ENCODE results near the gene TBC1D22A. TPM values are rescaled to one million over a fixed set of nuclear protein-coding genes. Genes with fewer than 3 reads are reported as not detected.

TBC1D22A gene
- polyA plus RNA-seq, 1 of the 3 experiments (the other 2 are of a cell fraction), result 16.5 TPM

- CTCF ChIA-PET, result interaction anchor here (1.5 kb wide), 1 partner anchor 390 kb away, joined by 3 read pairs; no protein-coding TSS in a partner anchor
- WGBS (ENCODE audit: low lambda C conversion rate), result 41% methylated on average over 8 of the region's 17 CpGs
Measured at GRCh38 chr22:47188261-47189055, 426.0 kb downstream of the TBC1D22A start.

More at GRCh38 chr22:47188261-47189055, 426.0 kb downstream of the TBC1D22A start:
- Histone ChIP-seq H4K20me1 (ENCODE audit: insufficient read depth) (no peaks in the 10 kb centered on the region), H3K79me2 (ENCODE audit: insufficient read depth) (no peaks in the 10 kb centered on the region), H3K27me3 (ENCODE audit: insufficient read depth) (no peaks in the 10 kb centered on the region), H2AFZ (ENCODE audit: low read depth) (no peak overlapping the region), H3K9ac (no peak overlapping the region), H3K27ac (ENCODE audit: low read depth in 2 of 2, low read length in 1 of 2) (no peak overlapping the region), H3K4me3 (ENCODE audit: low read depth in 2 of 2, low read length in 1 of 2) (no peak overlapping the region), H3K36me3 (replicated peaks in 1 of 2; ENCODE audit: control insufficient read depth in 1 of 2, insufficient read depth in 2 of 2, low read length in 1 of 2) (no peaks in the 10 kb centered on the region), H3K9me2 (no peaks in the 10 kb centered on the region), H3F3A (replicated peaks; ENCODE audit: insufficient read depth) (no peaks in the 10 kb centered on the region), H3K9me3 (0 out of 2 replicates have a peak, but pooled peaks cover 3% of the 10 kb centered on the region), H3K4me2 (no peak overlapping the region), H3K4me1 (ENCODE audit: control insufficient read depth in 1 of 2, insufficient read depth in 2 of 2, low read depth in 1 of 2, low read length in 1 of 2) (no peaks in the 10 kb centered on the region)
- no peak for TF ChIP-seq RAD21 (IDR thresholded peaks at IDR 0.05; ENCODE audit: low read length)
- no peak for TF ChIP-seq YY1 (IDR thresholded peaks at IDR 0.05; ENCODE audit: low read depth)
- TF ChIP-seq CHD2 (IDR thresholded peaks at IDR 0.05; ENCODE audit: low read length, partially characterized antibody), result no peak
- TF ChIP-seq TCF12 (IDR thresholded peaks at IDR 0.05), result no peak
- no peak for TF ChIP-seq USF1 (IDR thresholded peaks at IDR 0.05; ENCODE audit: borderline replicate concordance, low read depth)
- TF ChIP-seq SMC3 (IDR thresholded peaks at IDR 0.05; ENCODE audit: low read depth, low read length), result no peak
- TF ChIP-seq ELF1 (IDR thresholded peaks at IDR 0.05), result no peak
- no peak for TF ChIP-seq EZH2phosphoT487 (IDR thresholded peaks at IDR 0.05; ENCODE audit: borderline replicate concordance, low read depth)
- no peak for TF ChIP-seq FOSL2 (IDR thresholded peaks at IDR 0.05; ENCODE audit: borderline replicate concordance, low read depth)
- no peak for TF ChIP-seq RXRA (IDR thresholded peaks at IDR 0.05; ENCODE audit: borderline replicate concordance, low read depth)
- no peak for TF ChIP-seq MAX (IDR thresholded peaks at IDR 0.05; ENCODE audit: low read depth)
- no peak for TF ChIP-seq TEAD4 (IDR thresholded peaks at IDR 0.05; ENCODE audit: borderline replicate concordance, insufficient read depth)
- no peak for TF ChIP-seq FOXM1 (IDR thresholded peaks at IDR 0.05; ENCODE audit: low read depth)
- no peak for TF ChIP-seq FOXJ3 (CRISPR knock-in tag; IDR thresholded peaks at IDR 0.05)
- TF ChIP-seq PBX3 (IDR thresholded peaks at IDR 0.05), result no peak
- TF ChIP-seq RFX5 (IDR thresholded peaks at IDR 0.05; ENCODE audit: low read length), result no peak
- TF ChIP-seq MEF2A (IDR thresholded peaks at IDR 0.05; ENCODE audit: borderline replicate concordance, low read depth), result no peak
- TF ChIP-seq REST (IDR thresholded peaks at IDR 0.05; ENCODE audit: low read depth, low read length), result no peak
- TF ChIP-seq JUND (IDR thresholded peaks at IDR 0.05), result no peak
- TF ChIP-seq ZBTB33 (IDR thresholded peaks at IDR 0.05; ENCODE audit: borderline replicate concordance, low read depth), result no peak
- POLR2A ChIA-PET, result no interaction called here
- no peak for DNase-seq
